A549 treated with Hydrocortisone at 1 μM for 4 hours (cell line): ENCODE results near the gene UBE2H. TPM values are rescaled to one million over a fixed set of nuclear protein-coding genes. Genes with fewer than 3 reads are reported as not detected.

Experiments used
- total RNA-seq: library from RNA; stranded (reverse); fragments of 200-300 nt; extraction: Qiagen RNA extraction; gene quantifications from 5 replicates; pipeline ENCODE4 v1.2.3, GENCODE V29; 2022

UBE2H gene
- 40.4 to 58.5 TPM (median 51.8 TPM) in 5 replicates for total RNA-seq

DNA sequence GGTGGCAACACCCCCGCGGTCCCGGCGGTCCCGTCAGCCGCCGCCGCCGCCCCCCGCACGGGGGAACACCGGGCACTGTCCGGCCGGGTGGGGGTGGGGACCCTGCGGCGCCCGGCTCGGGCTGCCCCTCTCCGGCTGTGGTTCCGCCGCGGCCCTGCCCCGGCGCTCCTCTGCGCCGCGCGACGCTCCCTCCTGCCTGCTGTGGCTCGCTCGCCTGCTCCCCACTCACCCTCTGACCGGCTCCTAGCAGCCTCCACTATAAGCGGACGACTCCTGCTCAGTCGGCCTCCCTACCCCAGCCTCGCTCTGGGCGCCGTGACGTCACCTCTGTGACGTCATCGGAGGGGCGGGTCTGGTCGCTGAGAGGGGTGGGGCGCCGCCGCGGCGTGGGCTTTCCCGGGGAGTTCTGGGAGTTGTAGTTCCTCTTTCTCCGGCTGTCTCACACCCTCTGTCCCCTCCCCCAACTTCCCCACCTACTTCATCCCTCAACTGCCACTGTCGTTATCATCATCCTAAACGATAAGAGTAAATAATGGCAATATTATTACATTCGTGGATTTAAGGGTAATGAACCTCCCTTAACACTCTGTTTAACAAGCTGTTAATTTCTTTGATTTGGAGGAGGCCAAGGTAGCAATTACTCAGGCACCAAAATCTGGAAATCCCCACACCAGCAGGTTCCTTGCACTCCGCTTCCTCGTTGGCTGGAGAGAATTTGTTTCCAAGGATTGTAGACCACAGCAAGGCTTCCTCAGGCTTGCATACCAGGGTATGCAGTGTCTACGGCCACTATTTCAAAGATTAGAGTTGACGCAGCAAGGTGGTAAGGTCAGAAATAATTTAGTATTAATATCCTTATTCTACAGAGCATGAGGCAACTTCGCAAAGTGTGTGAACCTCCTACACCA, at the start of gene UBE2H:
Gene UBE2H (minus strand): TSS at position 308 of the 908 bp plus-strand sequence. CDS start 405 bp downstream, outside the sequence.

Other genes with a start within 250 kb of the UBE2H start
- 24.8 to 27.9 TPM (median 26.0 TPM) in 5 replicates for gene ZC3HC1, start 98.4 kb upstream of the UBE2H start, total RNA-seq
- 10.9 to 17.6 TPM (median 14.5 TPM) in 5 replicates for gene KLHDC10, start 117.6 kb upstream of the UBE2H start, total RNA-seq